Skeletal muscle satellite cell (primary cell): Measurements from ENCODE around the gene BMF.
"Not testable (repeated sequence)": the region's sequence is repeated elsewhere in the genome, so short reads cannot be mapped to it uniquely, and the experiment has no call there.

ENCODE experiments used
- H3K27me3 ChIP-seq: 2 replicates; pipeline ENCODE4 v1.7.0; 2013; ENCODE audit warnings: low read length; ENCODE audit not compliant: control insufficient read depth, insufficient read depth
- H3K36me3 ChIP-seq: 2 replicates; pipeline ENCODE4 v1.7.0; 2013; ENCODE audit warnings: mild to moderate bottlenecking, control low read depth, low read length; ENCODE audit not compliant: insufficient read depth
- H3K4me1 ChIP-seq: 2 replicates; pipeline ENCODE4 v1.7.0; 2013; ENCODE audit warnings: low read length; ENCODE audit not compliant: control insufficient read depth, insufficient read depth
- H3K4me2 ChIP-seq: 2 replicates; pipeline ENCODE4 v1.7.0; 2013; ENCODE audit warnings: mild to moderate bottlenecking, low read length
- H3K4me3 ChIP-seq: 2 replicates; pipeline ENCODE4 v1.7.0; 2013; ENCODE audit warnings: low read length
- H3K9ac ChIP-seq: 2 replicates; pipeline ENCODE4 v1.7.0; 2013; ENCODE audit warnings: mild to moderate bottlenecking, low read depth, low read length, moderate library complexity
- H3K9me3 ChIP-seq: replicated peaks from 2 replicates; pipeline ENCODE4 v1.7.0; 2013; ENCODE audit warnings: mild to moderate bottlenecking, control low read depth, low read length

BMF gene

GRCh38 chr15:40137303-40138200 lies 28.9 kb upstream of the BMF start:
- Histone ChIP-seq H3K4me2 (no peak overlapping the region), H3K36me3 (no peaks in the 10 kb centered on the region), H3K27me3 (peaks cover 22% of the 10 kb centered on the region), H3K4me1 (no peaks in the 10 kb centered on the region), H3K4me3 (no peak overlapping the region), H3K9me3 (no peaks in the 10 kb centered on the region), H3K9ac (no peak overlapping the region)

GRCh38 chr15:40136470-40137302 lies 28.0 kb upstream of the BMF start:
- no peak overlapping the region for H3K4me2 ChIP-seq
- no peak overlapping the region for H3K9ac ChIP-seq
- no peaks in the 10 kb centered on the region for H3K4me1 ChIP-seq
- no peaks in the 10 kb centered on the region for H3K9me3 ChIP-seq
- H3K27me3 ChIP-seq: peaks cover 20% of the 10 kb centered on the region
- H3K4me3 ChIP-seq: no peak overlapping the region
- no peaks in the 10 kb centered on the region for H3K36me3 ChIP-seq

- not testable (repeated sequence) for H3K9me3 ChIP-seq, H3K4me2 ChIP-seq, H3K36me3 ChIP-seq, H3K4me1 ChIP-seq, H3K4me3 ChIP-seq, H3K9ac ChIP-seq
- peaks cover 24% of the 10 kb centered on the region for H3K27me3 ChIP-seq
Measured at GRCh38 chr15:40135846-40136450, 27.3 kb upstream of the BMF start.

- Histone ChIP-seq H3K4me3 (no peak overlapping the region), H3K4me1 (no peaks in the 10 kb centered on the region), H3K9me3 (no peaks in the 10 kb centered on the region), H3K27me3 (peaks cover 27% of the 10 kb centered on the region), H3K36me3 (no peaks in the 10 kb centered on the region), H3K4me2 (no peak overlapping the region), H3K9ac (no peak overlapping the region)
Measured at GRCh38 chr15:40134885-40135284, 26.2 kb upstream of the BMF start.

GRCh38 chr15:40133544-40133943 lies 24.9 kb upstream of the BMF start:
- Histone ChIP-seq H3K9me3 (no peaks in the 10 kb centered on the region), H3K36me3 (no peaks in the 10 kb centered on the region)

GRCh38 chr15:40130799-40131502 lies 22.3 kb upstream of the BMF start:
- Histone ChIP-seq H3K9ac (no peak overlapping the region), H3K4me2 (no peak overlapping the region)

More at GRCh38 chr15:40133544-40133943, 24.9 kb upstream of the BMF start:
- H3K27me3 ChIP-seq: peaks cover 35% of the 10 kb centered on the region
- H3K4me1 ChIP-seq: no peaks in the 10 kb centered on the region
- H3K4me2 ChIP-seq: no peak overlapping the region
- no peak overlapping the region for H3K4me3 ChIP-seq
- H3K9ac ChIP-seq: no peak overlapping the region

GRCh38 chr15:40130118-40130517 lies 21.4 kb upstream of the BMF start:
- Histone ChIP-seq H3K4me3 (no peak overlapping the region), H3K36me3 (no peaks in the 10 kb centered on the region), H3K9me3 (no peaks in the 10 kb centered on the region), H3K4me2 (no peak overlapping the region), H3K27me3 (peaks cover 46% of the 10 kb centered on the region), H3K9ac (no peak overlapping the region), H3K4me1 (no peaks in the 10 kb centered on the region)

More at GRCh38 chr15:40130799-40131502, 22.3 kb upstream of the BMF start:
- Histone ChIP-seq H3K27me3 (peaks cover 46% of the 10 kb centered on the region), H3K4me1 (no peaks in the 10 kb centered on the region), H3K9me3 (no peaks in the 10 kb centered on the region), H3K4me3 (no peak overlapping the region), H3K36me3 (no peaks in the 10 kb centered on the region)

GRCh38 chr15:40128766-40129660 lies 20.3 kb upstream of the BMF start:
- H3K9me3 ChIP-seq: no peaks in the 10 kb centered on the region
- H3K27me3 ChIP-seq: peaks cover 41% of the 10 kb centered on the region
- H3K4me1 ChIP-seq: no peaks in the 10 kb centered on the region
- H3K4me2 ChIP-seq: no peak overlapping the region
- no peak overlapping the region for H3K9ac ChIP-seq
- H3K4me3 ChIP-seq: no peak overlapping the region
- no peaks in the 10 kb centered on the region for H3K36me3 ChIP-seq

- H3K36me3 ChIP-seq: no peaks in the 10 kb centered on the region
- H3K9me3 ChIP-seq: no peaks in the 10 kb centered on the region
- no peak overlapping the region for H3K9ac ChIP-seq
- no peak overlapping the region for H3K4me3 ChIP-seq
- H3K27me3 ChIP-seq: peaks cover 39% of the 10 kb centered on the region
- H3K4me2 ChIP-seq: no peak overlapping the region
- H3K4me1 ChIP-seq: no peaks in the 10 kb centered on the region
Measured at GRCh38 chr15:40125950-40126349, 17.3 kb upstream of the BMF start.

GRCh38 chr15:40124807-40125285 lies 16.2 kb upstream of the BMF start:
- not testable (repeated sequence) for H3K36me3 ChIP-seq, H3K4me3 ChIP-seq, H3K4me2 ChIP-seq, H3K9me3 ChIP-seq, H3K4me1 ChIP-seq, H3K9ac ChIP-seq
- peaks cover 44% of the 10 kb centered on the region for H3K27me3 ChIP-seq
